ENCODE results near the gene PSORS1C2.

Gene PSORS1C2

DNA sequence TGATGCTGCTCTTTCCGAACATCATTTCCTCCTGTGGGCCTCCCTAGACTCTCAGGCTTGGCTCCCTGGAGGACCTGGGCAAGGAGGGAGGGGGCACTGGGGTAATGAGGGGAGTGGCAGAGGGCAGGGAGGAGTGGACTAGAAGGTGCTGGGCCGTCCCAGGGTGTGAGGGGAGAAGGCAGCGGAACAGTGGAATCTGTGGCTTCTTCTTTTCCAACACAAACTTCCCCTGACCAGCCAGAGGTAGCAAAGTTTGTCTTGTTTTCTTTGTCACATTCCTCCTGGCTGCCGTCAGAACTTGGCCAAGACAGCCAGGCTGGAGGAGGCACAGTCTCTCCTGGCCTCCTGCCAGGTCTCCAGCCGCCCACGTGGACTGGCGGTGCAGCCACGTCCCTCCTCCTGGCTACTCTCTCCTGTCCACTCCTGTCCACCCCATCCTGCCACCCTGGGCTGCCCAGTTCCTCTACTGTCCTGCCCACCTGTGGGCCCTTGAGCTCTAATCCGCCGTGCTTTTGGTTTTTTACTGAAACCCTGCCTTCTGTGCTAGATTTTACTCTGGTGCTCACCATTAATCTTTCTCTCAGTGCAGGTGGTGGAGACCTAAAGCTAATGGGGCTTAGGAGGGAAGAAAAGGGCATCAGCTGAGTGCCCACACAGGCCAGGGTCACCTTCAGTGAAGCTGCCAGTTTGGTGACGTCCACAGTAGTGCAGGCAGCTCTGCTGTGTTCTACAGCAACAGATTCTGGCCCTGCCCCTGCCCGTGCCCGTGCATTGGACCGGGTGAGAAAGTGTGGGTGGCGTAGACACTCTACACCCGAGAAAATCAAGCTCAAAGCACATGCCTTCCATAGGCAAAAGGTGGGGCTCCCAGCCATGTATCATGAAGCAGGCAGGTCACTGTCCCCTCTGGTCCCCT lies 15.8 kb downstream of the PSORS1C2 start:
- no peak for TF ChIP-seq FOXM1 (IDR thresholded peaks at IDR 0.05; ENCODE audit: borderline replicate concordance, low read depth)
- TF ChIP-seq CREB1 (IDR thresholded peaks at IDR 0.05; ENCODE audit: low read depth), result no peak
- TF ChIP-seq TAF1 (IDR thresholded peaks at IDR 0.05; ENCODE audit: low read depth), result no peak
- no peak for TF ChIP-seq YY1 (IDR thresholded peaks at IDR 0.05; ENCODE audit: low read depth)
- TF ChIP-seq, protein P1, sequence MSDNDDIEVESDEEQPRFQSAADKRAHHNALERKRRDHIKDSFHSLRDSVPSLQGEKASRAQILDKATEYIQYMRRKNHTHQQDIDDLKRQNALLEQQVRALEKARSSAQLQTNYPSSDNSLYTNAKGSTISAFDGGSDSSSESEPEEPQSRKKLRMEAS (IDR thresholded peaks at IDR 0.05), result peak; percentile 81
- TF ChIP-seq NFIC (IDR thresholded peaks at IDR 0.05), result peak; percentile 95
- TF ChIP-seq ZBTB7A (IDR thresholded peaks at IDR 0.05; ENCODE audit: low read depth), result no peak
- TF ChIP-seq, protein P2, sequence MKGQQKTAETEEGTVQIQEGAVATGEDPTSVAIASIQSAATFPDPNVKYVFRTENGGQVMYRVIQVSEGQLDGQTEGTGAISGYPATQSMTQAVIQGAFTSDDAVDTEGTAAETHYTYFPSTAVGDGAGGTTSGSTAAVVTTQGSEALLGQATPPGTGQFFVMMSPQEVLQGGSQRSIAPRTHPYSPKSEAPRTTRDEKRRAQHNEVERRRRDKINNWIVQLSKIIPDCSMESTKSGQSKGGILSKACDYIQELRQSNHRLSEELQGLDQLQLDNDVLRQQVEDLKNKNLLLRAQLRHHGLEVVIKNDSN (IDR thresholded peaks at IDR 0.05), result peak; percentile 81
- TF ChIP-seq CEBPB (IDR thresholded peaks at IDR 0.05), result no peak
- peak; percentile 81 for TF ChIP-seq EGR1 (IDR thresholded peaks at IDR 0.05)
- peak; percentile 47; the same call in 1 of the 2 replicates for TF ChIP-seq EP300 (IDR thresholded peaks at IDR 0.05; ENCODE audit: borderline replicate concordance)
- TF ChIP-seq, protein P3, sequence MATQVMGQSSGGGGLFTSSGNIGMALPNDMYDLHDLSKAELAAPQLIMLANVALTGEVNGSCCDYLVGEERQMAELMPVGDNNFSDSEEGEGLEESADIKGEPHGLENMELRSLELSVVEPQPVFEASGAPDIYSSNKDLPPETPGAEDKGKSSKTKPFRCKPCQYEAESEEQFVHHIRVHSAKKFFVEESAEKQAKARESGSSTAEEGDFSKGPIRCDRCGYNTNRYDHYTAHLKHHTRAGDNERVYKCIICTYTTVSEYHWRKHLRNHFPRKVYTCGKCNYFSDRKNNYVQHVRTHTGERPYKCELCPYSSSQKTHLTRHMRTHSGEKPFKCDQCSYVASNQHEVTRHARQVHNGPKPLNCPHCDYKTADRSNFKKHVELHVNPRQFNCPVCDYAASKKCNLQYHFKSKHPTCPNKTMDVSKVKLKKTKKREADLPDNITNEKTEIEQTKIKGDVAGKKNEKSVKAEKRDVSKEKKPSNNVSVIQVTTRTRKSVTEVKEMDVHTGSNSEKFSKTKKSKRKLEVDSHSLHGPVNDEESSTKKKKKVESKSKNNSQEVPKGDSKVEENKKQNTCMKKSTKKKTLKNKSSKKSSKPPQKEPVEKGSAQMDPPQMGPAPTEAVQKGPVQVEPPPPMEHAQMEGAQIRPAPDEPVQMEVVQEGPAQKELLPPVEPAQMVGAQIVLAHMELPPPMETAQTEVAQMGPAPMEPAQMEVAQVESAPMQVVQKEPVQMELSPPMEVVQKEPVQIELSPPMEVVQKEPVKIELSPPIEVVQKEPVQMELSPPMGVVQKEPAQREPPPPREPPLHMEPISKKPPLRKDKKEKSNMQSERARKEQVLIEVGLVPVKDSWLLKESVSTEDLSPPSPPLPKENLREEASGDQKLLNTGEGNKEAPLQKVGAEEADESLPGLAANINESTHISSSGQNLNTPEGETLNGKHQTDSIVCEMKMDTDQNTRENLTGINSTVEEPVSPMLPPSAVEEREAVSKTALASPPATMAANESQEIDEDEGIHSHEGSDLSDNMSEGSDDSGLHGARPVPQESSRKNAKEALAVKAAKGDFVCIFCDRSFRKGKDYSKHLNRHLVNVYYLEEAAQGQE (IDR thresholded peaks at IDR 0.05; ENCODE audit: low read depth), result no peak
- no peak for TF ChIP-seq TCF12 (IDR thresholded peaks at IDR 0.05; ENCODE audit: low read depth)
- peak; percentile 81 for TF ChIP-seq TEAD4 (IDR thresholded peaks at IDR 0.05)
- no peak for TF ChIP-seq RAD21 (IDR thresholded peaks at IDR 0.05; ENCODE audit: low read depth)

DNA sequence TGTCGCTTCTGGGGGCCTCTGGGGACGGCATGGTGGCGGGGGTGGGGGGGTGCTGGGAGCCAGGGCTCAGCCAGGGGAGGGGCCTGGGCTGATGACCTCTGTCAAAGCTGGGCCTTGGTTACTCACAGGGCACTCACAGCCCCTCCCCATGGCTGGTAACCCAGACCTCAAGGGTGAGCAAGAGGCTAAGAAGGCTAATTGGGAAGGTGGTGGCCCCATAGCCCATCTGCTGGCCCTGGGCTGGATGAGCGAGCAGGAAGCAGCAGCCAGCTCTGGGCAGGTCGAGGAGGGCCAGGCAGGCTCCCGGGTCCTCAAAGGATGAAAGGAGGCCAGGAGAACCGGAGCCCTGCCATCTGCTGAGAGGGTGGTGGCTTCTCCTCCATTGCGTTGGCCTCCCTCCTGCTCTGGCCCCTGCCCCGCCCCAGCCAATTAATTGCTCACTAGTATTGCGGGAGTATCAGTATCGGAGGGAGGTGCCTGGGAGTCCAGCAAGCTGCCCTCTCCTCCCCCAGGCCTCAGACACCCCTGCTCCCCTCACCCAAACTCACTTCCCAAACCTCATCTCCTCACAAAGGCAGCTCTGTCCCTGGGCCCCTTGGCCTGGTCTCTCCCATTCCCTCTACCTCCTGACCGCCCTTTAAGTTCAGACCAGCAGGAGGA lies 17.6 kb downstream of the PSORS1C2 start:
- no peak for TF ChIP-seq CREB1 (IDR thresholded peaks at IDR 0.05; ENCODE audit: low read depth)
- no peak for TF ChIP-seq ZBTB7A (IDR thresholded peaks at IDR 0.05; ENCODE audit: low read depth)
- TF ChIP-seq CEBPB (IDR thresholded peaks at IDR 0.05), result no peak
- TF ChIP-seq, protein P3 (IDR thresholded peaks at IDR 0.05; ENCODE audit: low read depth), result no peak
- no peak for TF ChIP-seq EP300 (IDR thresholded peaks at IDR 0.05; ENCODE audit: borderline replicate concordance)
- no peak for TF ChIP-seq EGR1 (IDR thresholded peaks at IDR 0.05)
- no peak for TF ChIP-seq TCF12 (IDR thresholded peaks at IDR 0.05; ENCODE audit: low read depth)
- TF ChIP-seq, protein P1 (IDR thresholded peaks at IDR 0.05), result no peak
- TF ChIP-seq NFIC (IDR thresholded peaks at IDR 0.05), result no peak
- TF ChIP-seq TAF1 (IDR thresholded peaks at IDR 0.05; ENCODE audit: low read depth), result no peak
- TF ChIP-seq, protein P2 (IDR thresholded peaks at IDR 0.05), result no peak
- no peak for TF ChIP-seq TEAD4 (IDR thresholded peaks at IDR 0.05)
- no peak for TF ChIP-seq FOXM1 (IDR thresholded peaks at IDR 0.05; ENCODE audit: borderline replicate concordance, low read depth)
- TF ChIP-seq RAD21 (IDR thresholded peaks at IDR 0.05; ENCODE audit: low read depth), result no peak
- no peak for TF ChIP-seq YY1 (IDR thresholded peaks at IDR 0.05; ENCODE audit: low read depth)

DNA sequence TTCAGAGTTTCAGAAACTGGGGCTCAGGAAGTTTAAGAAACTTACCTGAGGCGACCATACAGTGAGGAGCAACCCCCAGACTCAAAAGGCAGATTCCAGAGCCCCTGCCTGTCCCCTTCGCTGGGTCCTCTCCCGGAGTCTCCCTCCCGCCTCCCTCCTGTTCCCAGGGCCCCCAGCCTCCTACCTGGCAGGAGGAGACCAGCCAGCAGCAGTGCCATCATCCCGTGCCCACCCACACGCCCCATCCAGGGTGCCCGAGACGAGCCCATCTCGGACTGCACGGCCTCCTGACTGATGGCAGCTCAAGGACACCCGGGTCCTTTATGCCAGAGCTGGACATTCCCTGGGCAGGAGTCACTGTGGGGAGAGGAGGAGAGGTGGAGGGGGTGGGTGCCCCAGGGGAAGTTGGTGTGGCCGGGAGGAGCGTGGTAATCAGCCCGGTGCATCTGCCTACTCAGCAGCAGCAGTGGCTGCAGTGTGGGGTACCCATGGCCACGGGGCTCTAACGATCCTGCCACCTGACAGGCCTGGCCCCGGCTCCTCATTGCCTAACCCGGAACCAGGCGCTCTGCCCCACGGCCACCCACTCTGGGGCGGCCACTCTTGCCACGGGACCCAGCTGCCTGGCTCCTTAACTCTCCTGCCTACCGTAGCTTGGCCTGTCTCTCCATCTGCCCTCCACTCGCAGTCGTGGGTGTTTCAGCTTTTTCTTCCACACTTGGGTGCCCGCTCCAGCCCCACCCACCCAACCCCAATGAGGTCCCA lies 18.5 kb downstream of the PSORS1C2 start, which contains the start of gene CDSN:
CDSN (minus strand) TSS at position 296 of the 765 bp plus-strand sequence; CDS start at position 269, 27 bp downstream.
- TF ChIP-seq EP300 (IDR thresholded peaks at IDR 0.05; ENCODE audit: borderline replicate concordance), result no peak
- TF ChIP-seq ZBTB7A (IDR thresholded peaks at IDR 0.05; ENCODE audit: low read depth), result no peak
- TF ChIP-seq TEAD4 (IDR thresholded peaks at IDR 0.05), result no peak
- no peak for TF ChIP-seq CREB1 (IDR thresholded peaks at IDR 0.05; ENCODE audit: low read depth)
- no peak for TF ChIP-seq RAD21 (IDR thresholded peaks at IDR 0.05; ENCODE audit: low read depth)
- no peak for TF ChIP-seq EGR1 (IDR thresholded peaks at IDR 0.05)
- TF ChIP-seq YY1 (IDR thresholded peaks at IDR 0.05; ENCODE audit: low read depth), result no peak
- TF ChIP-seq FOXM1 (IDR thresholded peaks at IDR 0.05; ENCODE audit: borderline replicate concordance, low read depth), result no peak
- TF ChIP-seq, protein P1 (IDR thresholded peaks at IDR 0.05), result no peak
- TF ChIP-seq TAF1 (IDR thresholded peaks at IDR 0.05; ENCODE audit: low read depth), result no peak
- TF ChIP-seq TCF12 (IDR thresholded peaks at IDR 0.05; ENCODE audit: low read depth), result no peak
- TF ChIP-seq NFIC (IDR thresholded peaks at IDR 0.05), result no peak
- TF ChIP-seq, protein P2 (IDR thresholded peaks at IDR 0.05), result no peak
- TF ChIP-seq, protein P3 (IDR thresholded peaks at IDR 0.05; ENCODE audit: low read depth), result no peak
- TF ChIP-seq CEBPB (IDR thresholded peaks at IDR 0.05), result no peak

All from Ishikawa (cell line).